NT2/D1 (cell line): ENCODE data around the gene LRRC56.

Source experiments
- SUZ12 ChIP-seq: IDR thresholded peaks from 2 replicates; pipeline ENCODE4 v1.6.1; 2011; ENCODE audit not compliant: insufficient read length, insufficient read depth; ENCODE audit errors: extremely low read depth
- ZNF274 ChIP-seq: IDR thresholded peaks from 2 replicates; pipeline ENCODE4 v1.6.1; 2011; ENCODE audit warnings: mild to moderate bottlenecking, low read depth, low read length

- TF ChIP-seq ZNF274 (no peak), SUZ12 (no peak)
Measured at GRCh38 chr11:530960-531831, 6.1 kb upstream of the LRRC56 start.
